ENCODE measurements around the gene TACC3. TPM values are rescaled to one million over a fixed set of nuclear protein-coding genes. Genes with fewer than 3 reads are reported as not detected.

The TACC3 gene
- polyA plus RNA-seq, 1 donor: 27.8 TPM

- DNase-seq: no peak
- no CpG with 5 or more reads among the region's 33 CpGs for WGBS (ENCODE audit: insufficient coverage, low lambda C conversion rate)
- H3K27ac ChIP-seq (ENCODE audit: low read length): no peak overlapping the region
- no peak overlapping the region for H3K4me3 ChIP-seq (ENCODE audit: low read length)
- H3K4me1 ChIP-seq (ENCODE audit: control insufficient read depth, insufficient read depth, low read length): peaks cover 15% of the 10 kb centered on the region
- H3K36me3 ChIP-seq (ENCODE audit: control insufficient read depth, insufficient read depth, low read length): peaks cover 11% of the 10 kb centered on the region
- H3K9me3 ChIP-seq (ENCODE audit: control insufficient read depth, low read depth, low read length): peaks cover 6% of the 10 kb centered on the region
- H3K27me3 ChIP-seq (ENCODE audit: control insufficient read depth, insufficient read depth, low read length): no peaks in the 10 kb centered on the region
These were observed 25.7 kb downstream of the TACC3 start for GRCh38 chr4:1746919-1747602.

GRCh38 chr4:1747603-1747967 is 26.3 kb downstream of the TACC3 start:
- H3K4me3 ChIP-seq (ENCODE audit: low read length): no peak overlapping the region
- DNase-seq: no peak
- H3K36me3 ChIP-seq (ENCODE audit: control insufficient read depth, insufficient read depth, low read length): peaks cover 7% of the 10 kb centered on the region
- no peaks in the 10 kb centered on the region for H3K27me3 ChIP-seq (ENCODE audit: control insufficient read depth, insufficient read depth, low read length)
- no peak overlapping the region for H3K27ac ChIP-seq (ENCODE audit: low read length)
- WGBS (ENCODE audit: insufficient coverage, low lambda C conversion rate): no CpG with 5 or more reads among the region's 16 CpGs
- H3K4me1 ChIP-seq (ENCODE audit: control insufficient read depth, insufficient read depth, low read length): peaks cover 20% of the 10 kb centered on the region
- peaks cover 6% of the 10 kb centered on the region for H3K9me3 ChIP-seq (ENCODE audit: control insufficient read depth, low read depth, low read length)

- Histone ChIP-seq H3K36me3 (ENCODE audit: control insufficient read depth, insufficient read depth, low read length) (peaks cover 7% of the 10 kb centered on the region), H3K4me1 (ENCODE audit: control insufficient read depth, insufficient read depth, low read length) (peaks cover 30% of the 10 kb centered on the region), H3K9me3 (ENCODE audit: control insufficient read depth, low read depth, low read length) (peaks cover 6% of the 10 kb centered on the region), H3K27me3 (ENCODE audit: control insufficient read depth, insufficient read depth, low read length) (no peaks in the 10 kb centered on the region), H3K4me3 (ENCODE audit: low read length) (peak overlapping the region; percentile 16), H3K27ac (ENCODE audit: low read length) (no peak overlapping the region)
- peak; percentile 70 to 74 for DNase-seq
- no CpG with 5 or more reads among the region's 29 CpGs for WGBS (ENCODE audit: insufficient coverage, low lambda C conversion rate)
These were observed 27.2 kb downstream of the TACC3 start for GRCh38 chr4:1748465-1748995.

- no peak for DNase-seq
- no CpG with 5 or more reads among the region's 3 CpGs for WGBS (ENCODE audit: insufficient coverage, low lambda C conversion rate)
- Histone ChIP-seq H3K4me1 (ENCODE audit: control insufficient read depth, insufficient read depth, low read length) (peaks cover 38% of the 10 kb centered on the region), H3K9me3 (ENCODE audit: control insufficient read depth, low read depth, low read length) (peaks cover 6% of the 10 kb centered on the region), H3K27me3 (ENCODE audit: control insufficient read depth, insufficient read depth, low read length) (no peaks in the 10 kb centered on the region), H3K36me3 (ENCODE audit: control insufficient read depth, insufficient read depth, low read length) (peaks cover 4% of the 10 kb centered on the region), H3K4me3 (ENCODE audit: low read length) (no peak overlapping the region), H3K27ac (ENCODE audit: low read length) (no peak overlapping the region)
These were observed 28.0 kb downstream of the TACC3 start for GRCh38 chr4:1749370-1749769.

- peaks cover 42% of the 10 kb centered on the region for H3K4me1 ChIP-seq (ENCODE audit: control insufficient read depth, insufficient read depth, low read length)
- WGBS (ENCODE audit: insufficient coverage, low lambda C conversion rate): no CpG with 5 or more reads among the region's 14 CpGs
- peaks cover 4% of the 10 kb centered on the region for H3K36me3 ChIP-seq (ENCODE audit: control insufficient read depth, insufficient read depth, low read length)
- H3K9me3 ChIP-seq (ENCODE audit: control insufficient read depth, low read depth, low read length): peaks cover 6% of the 10 kb centered on the region
- no peak overlapping the region for H3K27ac ChIP-seq (ENCODE audit: low read length)
- no peak for DNase-seq
- no peaks in the 10 kb centered on the region for H3K27me3 ChIP-seq (ENCODE audit: control insufficient read depth, insufficient read depth, low read length)
- no peak overlapping the region for H3K4me3 ChIP-seq (ENCODE audit: low read length)
These were observed 28.5 kb downstream of the TACC3 start for GRCh38 chr4:1749826-1750225.

GRCh38 chr4:1750381-1751154 is 29.2 kb downstream of the TACC3 start:
- Histone ChIP-seq H3K4me3 (ENCODE audit: low read length) (no peak overlapping the region), H3K4me1 (ENCODE audit: control insufficient read depth, insufficient read depth, low read length) (peaks cover 42% of the 10 kb centered on the region), H3K27me3 (ENCODE audit: control insufficient read depth, insufficient read depth, low read length) (no peaks in the 10 kb centered on the region), H3K9me3 (ENCODE audit: control insufficient read depth, low read depth, low read length) (peaks cover 6% of the 10 kb centered on the region), H3K36me3 (ENCODE audit: control insufficient read depth, insufficient read depth, low read length) (no peaks in the 10 kb centered on the region), H3K27ac (ENCODE audit: low read length) (no peak overlapping the region)
- WGBS (ENCODE audit: insufficient coverage, low lambda C conversion rate): no CpG with 5 or more reads among the region's 18 CpGs
- no peak for DNase-seq

GRCh38 chr4:1751155-1751918 is 30.0 kb downstream of the TACC3 start:
- Histone ChIP-seq H3K4me3 (ENCODE audit: low read length) (no peak overlapping the region), H3K4me1 (ENCODE audit: control insufficient read depth, insufficient read depth, low read length) (peaks cover 42% of the 10 kb centered on the region), H3K9me3 (ENCODE audit: control insufficient read depth, low read depth, low read length) (peaks cover 6% of the 10 kb centered on the region), H3K36me3 (ENCODE audit: control insufficient read depth, insufficient read depth, low read length) (no peaks in the 10 kb centered on the region), H3K27me3 (ENCODE audit: control insufficient read depth, insufficient read depth, low read length) (no peaks in the 10 kb centered on the region), H3K27ac (ENCODE audit: low read length) (no peak overlapping the region)
- DNase-seq: no peak
- no CpG with 5 or more reads among the region's 31 CpGs for WGBS (ENCODE audit: insufficient coverage, low lambda C conversion rate)

- no CpG with 5 or more reads among the region's 8 CpGs for WGBS (ENCODE audit: insufficient coverage, low lambda C conversion rate)
These were observed 30.6 kb downstream of the TACC3 start for GRCh38 chr4:1751919-1752283.

GRCh38 chr4:1752284-1753041 is 31.1 kb downstream of the TACC3 start:
- peak in 1 of 2 donors; percentile 58 for DNase-seq
- Histone ChIP-seq H3K27ac (ENCODE audit: low read length) (no peak overlapping the region), H3K4me1 (ENCODE audit: control insufficient read depth, insufficient read depth, low read length) (peaks cover 42% of the 10 kb centered on the region), H3K4me3 (ENCODE audit: low read length) (no peak overlapping the region), H3K9me3 (ENCODE audit: control insufficient read depth, low read depth, low read length) (peaks cover 3% of the 10 kb centered on the region), H3K27me3 (ENCODE audit: control insufficient read depth, insufficient read depth, low read length) (no peaks in the 10 kb centered on the region), H3K36me3 (ENCODE audit: control insufficient read depth, insufficient read depth, low read length) (no peaks in the 10 kb centered on the region)
- no CpG with 5 or more reads among the region's 35 CpGs for WGBS (ENCODE audit: insufficient coverage, low lambda C conversion rate)

More at GRCh38 chr4:1751919-1752283, 30.6 kb downstream of the TACC3 start:
- Histone ChIP-seq H3K27me3 (ENCODE audit: control insufficient read depth, insufficient read depth, low read length) (no peaks in the 10 kb centered on the region), H3K27ac (ENCODE audit: low read length) (no peak overlapping the region), H3K9me3 (ENCODE audit: control insufficient read depth, low read depth, low read length) (peaks cover 6% of the 10 kb centered on the region), H3K4me3 (ENCODE audit: low read length) (no peak overlapping the region), H3K36me3 (ENCODE audit: control insufficient read depth, insufficient read depth, low read length) (no peaks in the 10 kb centered on the region), H3K4me1 (ENCODE audit: control insufficient read depth, insufficient read depth, low read length) (peaks cover 42% of the 10 kb centered on the region)
- DNase-seq: no peak

- H3K4me1 ChIP-seq (ENCODE audit: control insufficient read depth, insufficient read depth, low read length): peaks cover 41% of the 10 kb centered on the region
- H3K9me3 ChIP-seq (ENCODE audit: control insufficient read depth, low read depth, low read length): no peaks in the 10 kb centered on the region
- WGBS (ENCODE audit: insufficient coverage, low lambda C conversion rate): no CpG with 5 or more reads among the region's 10 CpGs
- no peak for DNase-seq
- no peaks in the 10 kb centered on the region for H3K36me3 ChIP-seq (ENCODE audit: control insufficient read depth, insufficient read depth, low read length)
- H3K4me3 ChIP-seq (ENCODE audit: low read length): no peak overlapping the region
- H3K27ac ChIP-seq (ENCODE audit: low read length): no peak overlapping the region
- H3K27me3 ChIP-seq (ENCODE audit: control insufficient read depth, insufficient read depth, low read length): no peaks in the 10 kb centered on the region
These were observed 32.0 kb downstream of the TACC3 start for GRCh38 chr4:1753294-1753696.

Data from large intestine (tissue), 3 donors.